ENCODE data around the gene TKT.

GRCh38 chr3:53242642-53243041, 13.2 kb downstream of the TKT start:
- TF ChIP-seq CTCF (IDR thresholded peaks at IDR 0.05) (no peak), POLR2A (IDR thresholded peaks at IDR 0.05) (no peak)

Measured in right lobe of liver (tissue), 4 donors.